Esophagus muscularis mucosa (tissue), 3 donors: ENCODE results near the gene NSD2.

Source experiments
- EP300 ChIP-seq: sonication (generic); formaldehyde crosslinking; IDR thresholded peaks from one replicate; pipeline ENCODE4 v1.6.1; 2017; ENCODE audit warnings: antibody characterized with exemption
- TF ChIP-seq, protein P1 (sequence below), 3 experiments: fragments of 200-600 bp in 2 of 3; fragments of 450-650 bp in 1 of 3; sonication (generic) in 2 of 3; IDR thresholded peaks; one replicate each; pipeline ENCODE4 v1.5.1; 2017 to 2019; ENCODE audit warnings: antibody characterized with exemption in 3 of 3, mild to moderate bottlenecking in 2 of 3, moderate library complexity in 1 of 3

DNA sequence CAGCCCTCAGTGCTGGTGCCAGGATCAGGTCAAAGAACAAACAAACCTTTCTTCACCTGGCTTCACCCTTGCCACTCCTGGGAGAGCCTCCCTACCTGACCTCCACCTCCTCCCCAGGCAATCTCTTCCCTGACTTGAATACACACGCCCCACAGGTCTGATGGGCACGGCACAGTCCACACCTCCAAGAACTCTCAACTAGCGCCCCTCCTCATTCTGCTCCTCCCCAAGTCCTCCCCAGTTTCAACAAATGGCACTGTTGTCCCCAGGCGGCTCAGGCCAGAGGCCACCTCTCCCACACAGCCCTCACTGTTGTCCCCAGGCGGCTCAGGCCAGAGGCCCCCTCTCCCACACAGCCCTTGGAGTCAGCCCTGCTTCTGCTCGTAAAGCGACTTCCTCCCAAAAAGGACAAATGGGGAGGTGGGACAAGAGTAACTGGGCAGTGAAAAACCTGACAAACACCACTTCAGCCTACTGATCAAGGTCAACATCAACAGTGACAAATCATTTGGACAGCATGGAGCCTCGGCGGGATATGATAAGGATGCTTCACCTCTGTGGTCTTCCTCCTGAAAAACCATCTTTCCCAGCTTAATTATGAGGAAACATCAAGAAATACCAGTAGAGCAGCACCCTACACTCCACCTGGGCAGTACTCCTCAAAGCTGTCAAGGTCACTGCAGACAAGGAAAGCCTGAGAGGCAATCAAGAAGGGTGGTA, 18.1 kb upstream of the NSD2 start:
- TF ChIP-seq, protein P1, sequence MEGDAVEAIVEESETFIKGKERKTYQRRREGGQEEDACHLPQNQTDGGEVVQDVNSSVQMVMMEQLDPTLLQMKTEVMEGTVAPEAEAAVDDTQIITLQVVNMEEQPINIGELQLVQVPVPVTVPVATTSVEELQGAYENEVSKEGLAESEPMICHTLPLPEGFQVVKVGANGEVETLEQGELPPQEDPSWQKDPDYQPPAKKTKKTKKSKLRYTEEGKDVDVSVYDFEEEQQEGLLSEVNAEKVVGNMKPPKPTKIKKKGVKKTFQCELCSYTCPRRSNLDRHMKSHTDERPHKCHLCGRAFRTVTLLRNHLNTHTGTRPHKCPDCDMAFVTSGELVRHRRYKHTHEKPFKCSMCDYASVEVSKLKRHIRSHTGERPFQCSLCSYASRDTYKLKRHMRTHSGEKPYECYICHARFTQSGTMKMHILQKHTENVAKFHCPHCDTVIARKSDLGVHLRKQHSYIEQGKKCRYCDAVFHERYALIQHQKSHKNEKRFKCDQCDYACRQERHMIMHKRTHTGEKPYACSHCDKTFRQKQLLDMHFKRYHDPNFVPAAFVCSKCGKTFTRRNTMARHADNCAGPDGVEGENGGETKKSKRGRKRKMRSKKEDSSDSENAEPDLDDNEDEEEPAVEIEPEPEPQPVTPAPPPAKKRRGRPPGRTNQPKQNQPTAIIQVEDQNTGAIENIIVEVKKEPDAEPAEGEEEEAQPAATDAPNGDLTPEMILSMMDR (IDR thresholded peaks at IDR 0.05): no peak
- TF ChIP-seq EP300: no peak
